Stomach smooth muscle (tissue), 2 donors: ENCODE data around the gene IL27RA.

ENCODE experiments used
- H3K27ac ChIP-seq: one replicate; pipeline ENCODE4 v1.7.0; 2013; ENCODE audit warnings: mild to moderate bottlenecking, low read length, inconsistent platforms
- H3K27me3 ChIP-seq, 2 donors: one replicate each; pipeline ENCODE4 v1.7.0; 2013; ENCODE audit warnings: low read length in 2 of 2; ENCODE audit not compliant: insufficient read depth in 2 of 2, control insufficient read depth in 1 of 2
- H3K36me3 ChIP-seq, 2 donors: one replicate each; pipeline ENCODE4 v1.7.0; 2013; ENCODE audit warnings: low read length in 2 of 2; ENCODE audit not compliant: control insufficient read depth in 2 of 2, insufficient read depth in 2 of 2
- H3K4me1 ChIP-seq: one replicate; pipeline ENCODE4 v1.7.0; 2013; ENCODE audit warnings: low read length; ENCODE audit not compliant: control insufficient read depth, insufficient read depth
- H3K4me3 ChIP-seq, 2 donors: one replicate each; pipeline ENCODE4 v1.7.0; 2013; ENCODE audit warnings: low read length in 2 of 2
- H3K9ac ChIP-seq, 2 donors: one replicate each; pipeline ENCODE4 v1.7.0; 2013; ENCODE audit warnings: low read length in 2 of 2, mild to moderate bottlenecking in 1 of 2
- H3K9me3 ChIP-seq, 2 donors: one replicate each; pipeline ENCODE4 v1.7.0; 2013; ENCODE audit warnings: low read length in 2 of 2; ENCODE audit not compliant: control insufficient read depth in 2 of 2
- donor health status: healthy.
- donor health status: Pancreatic carcinoma.

Gene IL27RA

DNA sequence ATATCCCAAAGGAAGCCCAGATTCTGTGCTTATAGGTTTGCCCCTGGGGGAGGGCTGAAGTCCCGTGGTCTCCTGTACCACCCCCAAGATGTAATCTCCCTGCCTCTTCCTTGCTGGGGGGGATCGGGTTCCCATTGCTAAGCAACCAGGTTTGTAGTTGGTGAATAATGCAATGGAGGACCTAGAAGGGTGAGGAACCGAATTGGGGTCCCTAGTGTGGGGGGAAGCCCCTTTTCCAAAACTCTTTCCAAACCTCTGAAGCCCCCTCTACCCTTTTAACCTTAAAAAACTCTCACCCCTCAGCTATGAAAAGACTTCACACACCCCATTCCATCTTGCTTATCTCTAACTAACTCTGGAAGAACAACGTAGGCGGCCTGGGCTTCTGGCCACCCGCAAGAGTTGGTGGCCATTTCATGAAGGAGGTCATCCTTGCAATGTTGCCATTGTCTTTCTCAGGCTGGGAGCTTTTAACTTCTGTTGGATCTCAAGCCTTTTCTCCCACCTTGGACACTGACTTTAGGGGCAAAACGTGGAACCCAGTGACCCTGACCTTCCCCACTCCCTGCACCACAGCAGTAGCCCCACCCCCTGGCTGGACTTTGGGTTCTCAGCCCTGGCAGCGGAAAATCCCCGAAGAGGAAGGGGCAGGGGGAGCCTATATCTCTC lies 29.7 kb downstream of the IL27RA start:
- H3K4me3 ChIP-seq: no peak overlapping the region
- H3K27me3 ChIP-seq: peaks cover 31% of the 10 kb centered on the region in 2 donors
- H3K27ac ChIP-seq: no peak overlapping the region
- H3K9ac ChIP-seq: no peak overlapping the region
- H3K4me1 ChIP-seq: peaks cover 5% of the 10 kb centered on the region
- no peaks in the 10 kb centered on the region for H3K9me3 ChIP-seq
- H3K36me3 ChIP-seq: no peaks in the 10 kb centered on the region

DNA sequence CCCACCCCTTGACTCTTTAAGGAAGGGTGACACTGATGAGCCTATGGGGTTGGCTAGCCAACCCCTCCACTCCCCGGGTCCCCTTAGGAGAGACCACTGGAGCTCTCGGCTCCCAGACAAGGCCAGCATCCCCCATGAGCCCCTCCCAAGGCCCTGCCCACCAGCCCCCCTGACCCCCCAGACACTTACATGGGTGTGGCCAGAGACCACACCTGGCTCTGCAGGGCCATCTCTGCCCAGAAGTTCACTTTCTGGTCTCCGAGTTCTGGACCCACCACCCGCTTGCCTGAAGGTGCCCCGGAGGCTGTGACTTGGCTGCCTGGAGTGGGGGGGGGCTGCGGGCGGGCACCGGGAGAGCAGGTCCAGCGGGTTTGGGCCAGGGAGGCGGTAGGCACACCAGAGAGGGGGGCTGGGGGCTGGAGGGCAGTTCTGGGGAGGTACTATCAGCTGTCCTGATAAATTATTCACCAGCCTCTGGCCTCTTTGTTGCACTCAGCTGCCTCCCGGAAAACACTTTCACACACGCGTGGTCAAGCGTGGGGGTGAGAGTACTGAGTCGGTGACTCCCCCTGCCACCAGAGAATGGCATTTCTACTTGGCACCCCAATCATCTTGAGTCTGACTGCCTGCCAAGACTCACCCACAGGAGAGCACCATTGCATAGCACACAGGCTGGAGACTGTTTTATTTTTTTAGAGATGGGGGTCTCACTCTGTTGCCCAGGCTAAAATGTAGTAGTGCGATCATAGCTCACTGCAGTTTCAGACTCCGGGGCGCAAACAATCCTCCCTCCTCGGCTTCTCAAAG lies 30.4 kb downstream of the IL27RA start, which contains the start of gene PALM3:
TSS of gene PALM3 (minus strand) at position 326 of the 807 bp plus-strand sequence. CDS start at position 230, 96 bp downstream.
- H3K4me3 ChIP-seq: no peak within 1 kb of the TSS
- peaks cover 31% of the 10 kb centered on the region in 2 donors for H3K27me3 ChIP-seq
- H3K9me3 ChIP-seq: no peaks in the 10 kb centered on the region
- no peaks in the 10 kb centered on the region for H3K36me3 ChIP-seq
- no peak within 1 kb of the TSS for H3K9ac ChIP-seq
- H3K27ac ChIP-seq: no peak within 1 kb of the TSS
- H3K4me1 ChIP-seq: peaks cover 5% of the 10 kb centered on the region

GRCh38 chr19:14062558-14062855 lies 30.9 kb downstream of the IL27RA start:
- H3K27ac ChIP-seq: no peak overlapping the region
- H3K27me3 ChIP-seq: peaks cover 31% of the 10 kb centered on the region in 2 donors

DNA sequence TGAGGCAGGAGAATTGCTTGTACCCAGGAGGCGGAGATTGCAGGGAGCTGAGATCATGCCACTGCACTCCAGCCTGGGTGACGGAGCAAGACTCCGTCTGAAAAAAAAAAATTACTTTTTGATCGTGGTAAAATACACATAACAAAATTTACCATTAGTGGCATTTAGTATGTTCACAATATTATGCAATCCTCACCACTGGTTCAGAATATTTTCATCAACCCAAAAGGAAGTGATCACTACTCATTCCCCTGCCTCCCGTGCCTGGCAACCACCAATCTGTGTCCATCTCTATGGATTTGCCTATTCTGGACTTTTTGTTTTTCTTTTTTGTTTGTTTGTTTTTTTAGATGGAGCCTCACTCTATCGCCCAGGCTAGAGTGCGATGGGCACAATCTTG lies 31.5 kb downstream of the IL27RA start:
- H3K27me3 ChIP-seq: peaks cover 26 to 30% of the 10 kb centered on the region in 2 donors
- no peaks in the 10 kb centered on the region for H3K36me3 ChIP-seq
- H3K4me3 ChIP-seq: no peak overlapping the region
- peaks cover 1% of the 10 kb centered on the region for H3K4me1 ChIP-seq
- H3K9ac ChIP-seq: no peak overlapping the region
- H3K27ac ChIP-seq: no peak overlapping the region
- no peaks in the 10 kb centered on the region for H3K9me3 ChIP-seq

More at GRCh38 chr19:14062558-14062855, 30.9 kb downstream of the IL27RA start:
- H3K4me1 ChIP-seq: peaks cover 5% of the 10 kb centered on the region
- H3K9me3 ChIP-seq: no peaks in the 10 kb centered on the region
- no peak overlapping the region for H3K9ac ChIP-seq
- no peaks in the 10 kb centered on the region for H3K36me3 ChIP-seq
- no peak overlapping the region for H3K4me3 ChIP-seq

DNA sequence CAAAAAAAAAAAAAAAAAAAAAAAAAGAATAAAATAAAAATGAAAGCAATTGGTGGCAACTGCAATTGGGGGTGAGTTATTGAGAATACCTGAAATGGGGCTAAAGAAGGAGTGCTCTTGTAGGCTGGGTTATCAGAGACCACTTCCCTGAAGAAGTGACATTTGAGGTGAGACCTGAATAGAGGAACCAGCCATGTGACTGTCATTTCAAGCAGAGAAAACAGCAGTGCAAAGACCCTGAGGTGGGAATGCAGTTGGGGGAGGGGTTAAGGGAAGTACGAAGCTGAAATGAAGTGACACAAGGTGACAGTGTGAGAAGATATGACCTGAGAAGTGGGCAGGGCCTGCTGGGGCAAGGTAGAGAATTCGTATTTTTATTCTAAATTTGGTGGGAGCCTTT lies 34.6 kb downstream of the IL27RA start:
- no peaks in the 10 kb centered on the region for H3K36me3 ChIP-seq
- H3K27me3 ChIP-seq: peaks cover 4 to 7% of the 10 kb centered on the region in 2 donors
- H3K9ac ChIP-seq: no peak overlapping the region
- H3K9me3 ChIP-seq: no peaks in the 10 kb centered on the region
- no peaks in the 10 kb centered on the region for H3K4me1 ChIP-seq
- no peak overlapping the region for H3K27ac ChIP-seq
- H3K4me3 ChIP-seq: no peak overlapping the region

DNA sequence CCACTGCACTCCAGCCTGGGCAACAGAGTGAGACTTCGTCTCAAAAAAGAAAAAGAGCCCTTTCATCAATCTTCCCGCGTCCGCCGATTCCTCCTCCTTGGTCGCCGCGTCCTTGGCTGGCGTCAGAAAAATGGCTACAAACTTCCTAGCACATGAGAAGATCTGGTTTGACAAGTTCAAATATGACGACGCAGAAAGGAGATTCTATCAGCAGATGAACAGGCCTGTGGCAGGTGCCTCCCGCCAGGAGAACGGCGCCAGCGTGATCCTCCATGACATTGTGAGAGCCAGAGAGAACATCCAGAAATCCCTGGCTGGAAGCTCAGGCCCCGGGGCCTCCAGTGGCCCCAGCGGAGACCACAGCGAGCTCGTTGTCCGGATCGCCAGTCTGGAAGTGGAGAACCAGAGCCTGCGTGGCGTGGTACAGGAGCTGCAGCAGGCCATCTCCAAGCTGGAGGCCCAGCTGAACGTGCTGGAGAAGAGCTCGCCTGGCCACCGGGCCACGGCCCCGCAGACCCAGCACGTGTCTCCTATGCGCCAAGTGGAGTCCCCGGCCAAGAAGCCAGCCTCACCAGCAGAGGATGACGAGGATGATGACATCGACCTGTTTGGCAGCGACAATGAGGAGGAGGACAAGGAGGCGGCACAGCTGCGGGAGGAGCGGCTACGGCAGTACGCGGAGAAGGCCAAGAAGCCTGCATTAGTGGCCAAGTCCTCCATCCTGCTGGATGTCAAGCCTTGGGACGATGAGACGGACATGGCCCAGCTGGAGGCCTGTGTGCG lies 38.9 kb downstream of the IL27RA start:
- no peak overlapping the region for H3K27ac ChIP-seq
- no peak overlapping the region for H3K9ac ChIP-seq
- no peak overlapping the region for H3K4me3 ChIP-seq
- no peaks in the 10 kb centered on the region for H3K27me3 ChIP-seq
- H3K9me3 ChIP-seq: no peaks in the 10 kb centered on the region
- H3K36me3 ChIP-seq: no peaks in the 10 kb centered on the region
- H3K4me1 ChIP-seq: peaks cover 33% of the 10 kb centered on the region

- Histone ChIP-seq H3K4me3 (peak within 1 kb of the TSS; percentile 86 to 87), H3K36me3 (no peaks in the 10 kb centered on the region), H3K9ac (peak within 1 kb of the TSS; percentile 80 to 88), H3K27ac (peak within 1 kb of the TSS; percentile 83), H3K27me3 (no peaks in the 10 kb centered on the region), H3K9me3 (no peaks in the 10 kb centered on the region), H3K4me1 (peaks cover 34% of the 10 kb centered on the region)
Measured at GRCh38 chr19:14072535-14073260, 41.1 kb downstream of the IL27RA start, which contains the start of gene MISP3. MISP3 (plus strand) TSS chr19:14072786; CDS start chr19:14073310, 524 bp downstream.

DNA sequence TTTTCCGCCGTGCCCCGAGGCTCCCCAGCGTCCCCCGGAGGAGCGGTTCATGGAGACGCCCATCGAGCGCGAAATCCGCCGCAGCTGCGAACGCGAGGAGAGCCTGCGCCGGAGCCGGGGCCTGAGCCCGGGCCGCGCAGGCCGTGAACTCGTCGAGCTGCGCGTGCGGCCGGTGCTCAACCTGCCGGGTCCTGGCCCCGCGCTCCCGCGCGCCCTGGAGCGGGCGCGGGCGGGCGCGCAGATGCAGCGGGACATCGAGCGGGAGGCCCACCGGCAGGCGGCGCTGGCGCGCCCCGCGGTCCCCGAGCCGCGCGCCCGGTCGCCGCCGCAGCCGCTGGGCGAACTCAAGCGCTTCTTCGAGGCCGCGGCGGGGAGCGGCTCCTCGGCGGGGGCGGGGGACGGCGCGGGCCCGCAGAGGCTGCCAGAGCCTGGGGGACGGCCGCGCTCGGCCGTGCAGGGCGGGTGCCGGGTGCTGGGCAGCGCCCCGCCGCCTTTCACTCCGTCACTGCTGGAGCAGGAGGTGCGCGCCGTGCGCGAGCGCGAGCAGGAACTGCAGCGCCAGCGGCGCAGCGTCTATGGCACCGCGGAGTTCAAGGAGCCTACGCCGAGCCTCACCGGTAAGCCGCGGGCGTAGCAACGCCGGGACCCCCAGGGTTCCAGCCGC lies 41.8 kb downstream of the IL27RA start:
- Histone ChIP-seq H3K27me3 (no peaks in the 10 kb centered on the region), H3K9ac (peak overlapping the region; percentile 80 to 88), H3K9me3 (no peaks in the 10 kb centered on the region), H3K27ac (peak overlapping the region; percentile 83), H3K4me1 (peaks cover 34% of the 10 kb centered on the region), H3K36me3 (no peaks in the 10 kb centered on the region), H3K4me3 (peak overlapping the region; percentile 86 to 87)

DNA sequence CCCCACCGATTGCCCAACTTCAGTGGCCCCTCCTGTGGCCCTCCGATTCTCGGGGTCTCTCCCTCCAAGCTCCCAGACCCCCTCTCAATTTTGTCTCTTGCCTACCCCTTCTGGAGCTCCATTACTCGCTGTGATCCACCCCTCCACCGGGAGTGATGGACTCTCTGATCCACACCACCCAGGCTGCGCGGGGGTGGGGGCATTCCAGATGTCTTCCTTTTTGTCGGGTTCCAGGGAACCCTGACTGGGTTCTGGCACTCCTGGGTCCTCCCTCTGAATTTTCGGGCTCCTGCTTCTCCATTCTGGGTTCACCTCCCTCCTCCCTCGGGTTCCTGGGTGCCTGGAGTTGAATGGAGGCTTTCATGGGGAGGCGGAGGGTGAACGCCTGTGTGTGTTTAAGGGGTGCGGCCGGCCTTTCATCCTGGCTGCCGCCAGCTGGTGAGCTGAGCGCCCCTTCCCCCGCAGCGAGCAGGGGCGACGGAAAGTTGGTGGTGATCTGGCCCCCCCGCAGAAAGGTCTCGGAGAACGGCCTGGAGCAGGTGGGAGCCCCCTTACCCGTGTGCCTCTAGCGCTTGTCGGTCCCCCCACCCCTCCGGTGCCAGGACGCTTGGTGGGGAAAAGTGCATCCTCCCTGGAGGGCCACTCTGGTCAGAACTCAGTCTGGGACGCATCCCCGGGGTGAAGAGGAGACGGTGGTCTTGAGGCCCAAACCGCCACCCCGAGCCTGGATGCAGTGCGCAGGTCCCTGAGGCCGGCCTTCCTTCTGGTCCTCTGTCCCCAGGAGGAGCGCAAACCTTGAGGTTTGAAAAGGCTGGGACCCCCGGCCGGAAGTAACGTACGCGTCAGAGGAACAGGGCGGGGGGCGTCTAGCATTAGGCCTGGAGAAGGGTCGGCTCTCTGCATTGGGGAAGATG lies 42.6 kb downstream of the IL27RA start:
- Histone ChIP-seq H3K27ac (peak overlapping the region; percentile 83), H3K9ac (peak overlapping the region; percentile 80 to 88), H3K36me3 (no peaks in the 10 kb centered on the region), H3K4me3 (peak overlapping the region; percentile 86 to 87), H3K27me3 (no peaks in the 10 kb centered on the region), H3K9me3 (no peaks in the 10 kb centered on the region), H3K4me1 (peaks cover 34% of the 10 kb centered on the region)
